IMR-90 (cell line): ENCODE measurements around the gene POLR2E. TPM values are rescaled to one million over a fixed set of nuclear protein-coding genes. Genes with fewer than 3 reads are reported as not detected.

Experiments used
- ATAC-seq: fragments of 200-7000 bp; cut with Tn5 transposase; 2 replicates; pipeline ENCODE4 v1.9.1; 2020; ENCODE audit warnings: low read depth, mild to moderate bottlenecking, moderate library complexity
- BruUV-seq: library from RNA; stranded (reverse); fragments of 400-500 nt; replicated peaks from 2 replicates; lab custom pipeline; 2021; lab: Mats Ljungman, UMichigan
- CTCF ChIA-PET: fragments of 300-600 bp; formaldehyde crosslinking; extraction: SDS; loops from one replicate; lab custom pipeline; 2021; ENCODE audit warnings: antibody characterized with exemption; lab: Yijun Ruan, JAX
- POLR2A ChIA-PET: fragments of 300-600 bp; sonication (Branson Sonifier 250); formaldehyde crosslinking; loops from one replicate; lab custom pipeline; 2022; ENCODE audit warnings: antibody characterized with exemption; ENCODE audit not compliant: unreplicated experiment; lab: Charles Lee
- DNase-seq: peaks from one replicate; pipeline ENCODE4 v3.0.0; 2013
- H2AFZ ChIP-seq: replicated peaks from 2 replicates; pipeline ENCODE3; 2013; ENCODE audit warnings: low read length, mild to moderate bottlenecking; ENCODE audit not compliant: poor library complexity
- H2AK5ac ChIP-seq: 2 replicates; pipeline ENCODE4 v1.6.1; 2013; ENCODE audit warnings: low read depth, low read length, inconsistent platforms
- H2AK9ac ChIP-seq: replicated peaks from 2 replicates; pipeline ENCODE3; 2013; ENCODE audit warnings: mild to moderate bottlenecking, low read depth, low read length, moderate library complexity; ENCODE audit not compliant: poor library complexity
- H2BK120ac ChIP-seq: 2 replicates; pipeline ENCODE4 v1.6.1; 2013; ENCODE audit warnings: low read depth, low read length, inconsistent platforms
- H2BK15ac ChIP-seq: 3 replicates; pipeline ENCODE4 v1.6.1; 2013; ENCODE audit warnings: low read depth, low read length, inconsistent platforms
- H2BK20ac ChIP-seq: 2 replicates; pipeline ENCODE4 v1.6.1; 2013; ENCODE audit warnings: low read depth, mild to moderate bottlenecking, inconsistent platforms, low read length, moderate library complexity
- H2BK5ac ChIP-seq: 2 replicates; pipeline ENCODE4 v1.6.1; 2013; ENCODE audit warnings: mild to moderate bottlenecking, low read depth, low read length, inconsistent platforms; ENCODE audit not compliant: poor library complexity, severe bottlenecking
- H3K14ac ChIP-seq: replicated peaks from 2 replicates; pipeline ENCODE4 v1.6.1; 2013; ENCODE audit warnings: low read depth, low read length, inconsistent platforms
- H3K18ac ChIP-seq: 2 replicates; pipeline ENCODE4 v1.6.1; 2013; ENCODE audit warnings: low read depth, low read length, control low read depth
- H3K23ac ChIP-seq: 2 replicates; pipeline ENCODE4 v1.6.1; 2013; ENCODE audit warnings: low read depth, low read length, inconsistent platforms
- H3K27ac ChIP-seq: 2 replicates; pipeline ENCODE4 v1.5.1; 2013; ENCODE audit warnings: mild to moderate bottlenecking, control low read depth, low read length; ENCODE audit not compliant: insufficient read depth
- H3K27me3 ChIP-seq: 2 replicates; pipeline ENCODE4 v1.6.1; 2013; ENCODE audit warnings: low read length; ENCODE audit not compliant: control insufficient read depth, insufficient read depth
- H3K36me3 ChIP-seq: 2 replicates; pipeline ENCODE4 v1.6.1; 2013; ENCODE audit warnings: low read length, mixed read lengths; ENCODE audit not compliant: control insufficient read depth, insufficient read depth
- H3K4ac ChIP-seq: 2 replicates; pipeline ENCODE4 v1.6.1; 2013; ENCODE audit warnings: low read depth, low read length, inconsistent platforms
- H3K4me1 ChIP-seq: 2 replicates; pipeline ENCODE4 v1.6.1; 2013; ENCODE audit warnings: low read length, mixed read lengths; ENCODE audit not compliant: control insufficient read depth, insufficient read depth
- H3K4me2 ChIP-seq: 2 replicates; pipeline ENCODE4 v1.6.1; 2013; ENCODE audit warnings: low read depth, mild to moderate bottlenecking, control low read depth, low read length, moderate library complexity
- H3K4me3 ChIP-seq: 2 replicates; pipeline ENCODE4 v1.5.1; 2013; ENCODE audit warnings: low read depth, mild to moderate bottlenecking, control low read depth, low read length, moderate library complexity; ENCODE audit not compliant: insufficient read depth
- H3K56ac ChIP-seq: 2 replicates; pipeline ENCODE4 v1.6.1; 2013; ENCODE audit warnings: low read length, inconsistent platforms; ENCODE audit not compliant: insufficient read depth; ENCODE audit errors: extremely low read depth
- H3K79me1 ChIP-seq, 2 experiments: 2 replicates each; pipeline ENCODE4 v1.6.1; 2013; ENCODE audit warnings: low read length in 2 of 2, inconsistent platforms in 1 of 2, low read depth in 1 of 2
- H3K9ac ChIP-seq: 2 replicates; pipeline ENCODE4 v1.6.1; 2013; ENCODE audit warnings: low read depth, low read length, control low read depth
- H3K9me1 ChIP-seq: 2 replicates; pipeline ENCODE4 v1.6.1; 2013; ENCODE audit warnings: low read length, inconsistent platforms; ENCODE audit not compliant: insufficient read depth
- H3K9me3 ChIP-seq: 2 replicates; pipeline ENCODE4 v1.6.1; 2013; ENCODE audit warnings: low read length; ENCODE audit not compliant: control insufficient read depth, insufficient read depth
- H4K20me1 ChIP-seq: 2 replicates; pipeline ENCODE4 v1.6.1; 2013; ENCODE audit warnings: low read length, inconsistent platforms; ENCODE audit not compliant: insufficient read depth
- H4K5ac ChIP-seq: 2 replicates; pipeline ENCODE4 v1.6.1; 2013; ENCODE audit warnings: mild to moderate bottlenecking, low read depth, low read length, control low read depth
- H4K8ac ChIP-seq, 2 experiments: 2 replicates each; pipeline ENCODE4 v1.6.1; 2013; ENCODE audit warnings: low read depth in 2 of 2, low read length in 2 of 2, control low read depth in 1 of 2, inconsistent platforms in 1 of 2
- H4K91ac ChIP-seq: 2 replicates; pipeline ENCODE4 v1.6.1; 2013; ENCODE audit warnings: low read depth, low read length, inconsistent platforms; ENCODE audit not compliant: insufficient read depth
- BHLHE40 ChIP-seq: fragments of 150-350 bp; IDR thresholded peaks from 2 replicates; pipeline ENCODE4 v1.6.1; 2016; ENCODE audit warnings: mild to moderate bottlenecking, low read depth, low read length
- CEBPB ChIP-seq: IDR thresholded peaks from 2 replicates; pipeline ENCODE4 v1.6.1; 2012; ENCODE audit warnings: low read depth, low read length, improper control_type of control experiment
- CHD1 ChIP-seq: IDR thresholded peaks from 2 replicates; pipeline ENCODE4 v1.6.1; 2012; ENCODE audit warnings: low read depth, low read length, improper control_type of control experiment
- FOS ChIP-seq: fragments of 150-350 bp; IDR thresholded peaks from 2 replicates; pipeline ENCODE4 v1.6.1; 2016; ENCODE audit warnings: low read depth, low read length
- MAFK ChIP-seq: IDR thresholded peaks from 2 replicates; pipeline ENCODE4 v1.6.1; 2012; ENCODE audit warnings: low read depth, low read length, improper control_type of control experiment
- MAZ ChIP-seq: IDR thresholded peaks from 2 replicates; pipeline ENCODE4 v1.6.1; 2012; ENCODE audit warnings: low read depth, mild to moderate bottlenecking, low read length, improper control_type of control experiment, moderate library complexity, borderline replicate concordance
- NFE2L2 ChIP-seq: fragments of 150-350 bp; IDR thresholded peaks from 2 replicates; pipeline ENCODE4 v1.6.1; 2016; ENCODE audit warnings: low read depth, mild to moderate bottlenecking, low read length
- RCOR1 ChIP-seq: IDR thresholded peaks from 2 replicates; pipeline ENCODE4 v1.6.1; 2012; ENCODE audit warnings: mild to moderate bottlenecking, low read length, improper control_type of control experiment; ENCODE audit not compliant: insufficient replicate concordance
- RFX5 ChIP-seq: IDR thresholded peaks from 2 replicates; pipeline ENCODE4 v1.8.0; 2012; ENCODE audit warnings: low read depth, mild to moderate bottlenecking, low read length, moderate library complexity
- WGBS, 2 experiments: methylation state at CpG; one replicate each; pipeline versions ENCODE4 v1.1.5 to v1.1.7; 2013; ENCODE audit warnings: missing lambda C conversion rate in 2 of 2; ENCODE audit not compliant: insufficient read length in 1 of 2; ENCODE audit errors: extremely low coverage in 2 of 2; 5-methylcytosine and 5-hydroxymethylcytosine counted together
- dilution Hi-C: fragments of 300-500 bp; cut with HindIII; formaldehyde crosslinking; loops from one replicate; pipeline ENCODE4 v1.14.3; 2018; ENCODE audit warnings: low sequenced_read_pairs; ENCODE audit not compliant: unreplicated experiment
- in situ Hi-C: fragments of 300-500 bp; cut with MboI; formaldehyde crosslinking; loops from 3 replicates; pipeline ENCODE4 v1.14.3; 2019; ENCODE audit warnings: low sequenced_read_pairs, inconsistent platforms, mixed read lengths
- intact Hi-C: fragments of 100-400 bp; cut with micrococcal nuclease; formaldehyde crosslinking; loops from 2 replicates; pipeline ENCODE4 v1.10.0; 2022
- polyA plus RNA-seq, 3 experiments: library from polyadenylated mRNA; depleted of rRNA; stranded (reverse); fragments of >200 nt; gene quantifications; 2 replicates each; pipeline ENCODE4 v1.2.3, GENCODE V29; 2012; ENCODE audit warnings: low replicate concordance in 1 of 3
- total RNA-seq: library from RNA; depleted of rRNA; stranded (reverse); fragments of >200 nt; gene quantifications from 2 replicates; pipeline ENCODE4 v1.2.3, GENCODE V29; 2012
- TF ChIP-seq, protein P1 (sequence below): conservative IDR thresholded peaks from 2 replicates; pipeline ENCODE4 v1.5.1; 2012; ENCODE audit warnings: mild to moderate bottlenecking, low read depth, low read length, improper control_type of control experiment

POLR2E gene
- total and polyA plus RNA-seq, 2 of the 4 experiments (the other 2 are of a cell fraction), result 294 to 391 TPM

DNA sequence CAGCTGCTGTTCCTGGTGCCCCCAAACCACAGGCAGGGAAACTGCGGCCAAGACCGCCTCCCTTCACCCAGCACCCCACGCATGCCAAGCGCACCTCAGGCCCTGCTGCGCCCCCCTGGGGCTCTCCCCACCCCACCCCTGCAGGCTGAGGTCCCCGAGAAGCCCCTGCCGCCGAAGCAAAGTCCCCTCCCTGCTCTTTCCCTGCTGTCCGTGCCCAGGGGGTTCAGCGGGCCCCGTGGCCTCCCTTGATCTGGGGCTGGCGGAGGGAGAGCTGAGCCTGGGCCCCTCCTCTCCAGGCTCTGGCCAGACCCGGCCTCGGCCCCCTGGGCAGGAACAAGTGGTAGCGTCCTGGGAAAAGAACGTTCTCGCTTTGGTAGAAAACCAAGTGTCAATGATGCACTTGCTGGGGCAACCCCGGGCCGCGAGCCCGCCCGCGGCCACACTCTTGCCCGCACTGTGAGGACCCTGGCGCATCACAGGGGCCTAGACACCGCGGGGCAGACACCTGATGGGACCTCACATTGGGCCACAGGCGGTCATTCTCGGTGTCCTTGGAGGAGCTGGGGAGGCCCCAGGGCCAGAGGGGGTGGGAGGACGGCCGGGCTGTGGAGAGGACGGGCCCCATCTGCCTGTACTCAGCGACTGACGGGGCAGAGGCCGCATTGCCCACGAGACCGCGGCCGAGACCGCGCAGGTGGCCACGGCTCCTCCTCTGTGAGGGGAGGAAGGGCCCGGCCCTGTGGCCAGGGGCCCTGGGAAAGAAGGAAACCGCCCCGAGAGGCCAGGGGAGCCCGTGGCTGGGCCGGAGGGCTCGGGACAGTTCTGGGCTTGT is 37.6 kb upstream of the POLR2E start:
- Histone ChIP-seq H2BK5ac (peak overlapping the region; percentile 92), H3K4me1 (peaks cover 24% of the 10 kb centered on the region), H3K9me3 (no peaks in the 10 kb centered on the region), H2BK120ac (peak overlapping the region; percentile 73), H3K9me1 (peaks cover 8% of the 10 kb centered on the region), H3K56ac (0 out of 2 replicates have a peak overlapping the region, but pooled peaks have one; percentile 9), H3K18ac (peak overlapping the region; percentile 17; the same call in 1 of the 2 replicates), H3K23ac (peak overlapping the region; percentile 20; the same call in 1 of the 2 replicates), H2AFZ (peak overlapping the region; percentile 85), H3K4ac (peak overlapping the region; percentile 84), H3K9ac (peak overlapping the region; percentile 25), H2AK5ac (peak overlapping the region; percentile 54), H4K91ac (peak overlapping the region; percentile 71), H4K20me1 (peaks cover 37% of the 10 kb centered on the region), H3K27ac (peak overlapping the region; percentile 95), H4K8ac (peak overlapping the region; percentile 74; a peak in 3 of 4 replicates), H3K4me3 (peak overlapping the region; percentile 61; the same call in 1 of the 2 replicates), H2BK15ac (peak overlapping the region; percentile 10; the same call in 1 of the 3 replicates), H3K79me1 (peaks cover 21 to 74% of the 10 kb centered on the region in 2 experiments; a peak in 3 of 4 replicates), H3K27me3 (no peaks in the 10 kb centered on the region), H3K4me2 (peak overlapping the region; percentile 76), H2BK20ac (peak overlapping the region; percentile 31; the same call in 1 of the 2 replicates), H3K14ac (peak overlapping the region; percentile 87), H3K36me3 (peaks cover 26% of the 10 kb centered on the region; the same call in 1 of the 2 replicates), H2AK9ac (peak overlapping the region; percentile 99), H4K5ac (peak overlapping the region; percentile 43)
- TF ChIP-seq RFX5, result no peak
- no peak for TF ChIP-seq MAFK
- no peak for TF ChIP-seq CHD1
- TF ChIP-seq NFE2L2, result no peak
- no peak for TF ChIP-seq MAZ
- TF ChIP-seq RCOR1, result no peak
- no peak for TF ChIP-seq BHLHE40
- TF ChIP-seq CEBPB, result no peak
- no peak for TF ChIP-seq FOS
- TF ChIP-seq, protein P1, sequence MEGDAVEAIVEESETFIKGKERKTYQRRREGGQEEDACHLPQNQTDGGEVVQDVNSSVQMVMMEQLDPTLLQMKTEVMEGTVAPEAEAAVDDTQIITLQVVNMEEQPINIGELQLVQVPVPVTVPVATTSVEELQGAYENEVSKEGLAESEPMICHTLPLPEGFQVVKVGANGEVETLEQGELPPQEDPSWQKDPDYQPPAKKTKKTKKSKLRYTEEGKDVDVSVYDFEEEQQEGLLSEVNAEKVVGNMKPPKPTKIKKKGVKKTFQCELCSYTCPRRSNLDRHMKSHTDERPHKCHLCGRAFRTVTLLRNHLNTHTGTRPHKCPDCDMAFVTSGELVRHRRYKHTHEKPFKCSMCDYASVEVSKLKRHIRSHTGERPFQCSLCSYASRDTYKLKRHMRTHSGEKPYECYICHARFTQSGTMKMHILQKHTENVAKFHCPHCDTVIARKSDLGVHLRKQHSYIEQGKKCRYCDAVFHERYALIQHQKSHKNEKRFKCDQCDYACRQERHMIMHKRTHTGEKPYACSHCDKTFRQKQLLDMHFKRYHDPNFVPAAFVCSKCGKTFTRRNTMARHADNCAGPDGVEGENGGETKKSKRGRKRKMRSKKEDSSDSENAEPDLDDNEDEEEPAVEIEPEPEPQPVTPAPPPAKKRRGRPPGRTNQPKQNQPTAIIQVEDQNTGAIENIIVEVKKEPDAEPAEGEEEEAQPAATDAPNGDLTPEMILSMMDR, result no peak
- in situ Hi-C loops (no loop called here), intact Hi-C loops (loop anchor here (5.0 kb wide), 1 partner anchor 40 kb away; the partner anchor contains the start of gene SBNO2), dilution Hi-C loops (no loop called here)
- CTCF ChIA-PET, result interaction anchor here (0.8 kb wide), 1 partner anchor 20 kb away, joined by 3 read pairs; no protein-coding TSS in a partner anchor
- DNase-seq, result no peak
- no peak for ATAC-seq
- no TSS peak for BruUV-seq
- POLR2A ChIA-PET, result no interaction called here
- WGBS, 2 experiments, result 67% methylated on average over 22 of the region's 48 CpGs; no CpG with 5 or more reads in 1 of the 2 experiments
